Measurements from ENCODE around the gene NRAP. TPM values are rescaled to one million over a fixed set of nuclear protein-coding genes. Genes with fewer than 3 reads are reported as not detected.

NRAP gene
- total and polyA plus RNA-seq, 2 experiments from 2014 or later = not detected

DNA sequence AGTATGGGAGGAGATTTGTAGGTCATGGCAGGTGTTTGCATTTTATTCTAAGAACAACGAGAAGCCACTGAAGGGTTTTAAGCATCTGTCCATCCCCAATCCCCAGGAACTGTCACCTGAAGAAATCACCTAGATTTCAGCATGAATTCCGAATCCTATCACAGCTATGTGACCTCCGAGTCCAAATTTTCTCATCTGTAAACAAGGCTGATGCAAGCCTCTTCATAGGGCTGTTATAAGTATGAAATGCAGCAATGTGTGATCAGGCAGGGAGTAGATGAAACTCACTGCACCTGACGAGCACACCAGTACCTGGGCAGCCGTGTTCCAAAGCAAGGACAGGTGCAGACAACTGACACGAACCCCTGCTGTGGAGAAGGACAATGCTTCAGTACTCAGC lies 97.0 kb downstream of the NRAP start (continued):
- TF ChIP-seq, protein P1, sequence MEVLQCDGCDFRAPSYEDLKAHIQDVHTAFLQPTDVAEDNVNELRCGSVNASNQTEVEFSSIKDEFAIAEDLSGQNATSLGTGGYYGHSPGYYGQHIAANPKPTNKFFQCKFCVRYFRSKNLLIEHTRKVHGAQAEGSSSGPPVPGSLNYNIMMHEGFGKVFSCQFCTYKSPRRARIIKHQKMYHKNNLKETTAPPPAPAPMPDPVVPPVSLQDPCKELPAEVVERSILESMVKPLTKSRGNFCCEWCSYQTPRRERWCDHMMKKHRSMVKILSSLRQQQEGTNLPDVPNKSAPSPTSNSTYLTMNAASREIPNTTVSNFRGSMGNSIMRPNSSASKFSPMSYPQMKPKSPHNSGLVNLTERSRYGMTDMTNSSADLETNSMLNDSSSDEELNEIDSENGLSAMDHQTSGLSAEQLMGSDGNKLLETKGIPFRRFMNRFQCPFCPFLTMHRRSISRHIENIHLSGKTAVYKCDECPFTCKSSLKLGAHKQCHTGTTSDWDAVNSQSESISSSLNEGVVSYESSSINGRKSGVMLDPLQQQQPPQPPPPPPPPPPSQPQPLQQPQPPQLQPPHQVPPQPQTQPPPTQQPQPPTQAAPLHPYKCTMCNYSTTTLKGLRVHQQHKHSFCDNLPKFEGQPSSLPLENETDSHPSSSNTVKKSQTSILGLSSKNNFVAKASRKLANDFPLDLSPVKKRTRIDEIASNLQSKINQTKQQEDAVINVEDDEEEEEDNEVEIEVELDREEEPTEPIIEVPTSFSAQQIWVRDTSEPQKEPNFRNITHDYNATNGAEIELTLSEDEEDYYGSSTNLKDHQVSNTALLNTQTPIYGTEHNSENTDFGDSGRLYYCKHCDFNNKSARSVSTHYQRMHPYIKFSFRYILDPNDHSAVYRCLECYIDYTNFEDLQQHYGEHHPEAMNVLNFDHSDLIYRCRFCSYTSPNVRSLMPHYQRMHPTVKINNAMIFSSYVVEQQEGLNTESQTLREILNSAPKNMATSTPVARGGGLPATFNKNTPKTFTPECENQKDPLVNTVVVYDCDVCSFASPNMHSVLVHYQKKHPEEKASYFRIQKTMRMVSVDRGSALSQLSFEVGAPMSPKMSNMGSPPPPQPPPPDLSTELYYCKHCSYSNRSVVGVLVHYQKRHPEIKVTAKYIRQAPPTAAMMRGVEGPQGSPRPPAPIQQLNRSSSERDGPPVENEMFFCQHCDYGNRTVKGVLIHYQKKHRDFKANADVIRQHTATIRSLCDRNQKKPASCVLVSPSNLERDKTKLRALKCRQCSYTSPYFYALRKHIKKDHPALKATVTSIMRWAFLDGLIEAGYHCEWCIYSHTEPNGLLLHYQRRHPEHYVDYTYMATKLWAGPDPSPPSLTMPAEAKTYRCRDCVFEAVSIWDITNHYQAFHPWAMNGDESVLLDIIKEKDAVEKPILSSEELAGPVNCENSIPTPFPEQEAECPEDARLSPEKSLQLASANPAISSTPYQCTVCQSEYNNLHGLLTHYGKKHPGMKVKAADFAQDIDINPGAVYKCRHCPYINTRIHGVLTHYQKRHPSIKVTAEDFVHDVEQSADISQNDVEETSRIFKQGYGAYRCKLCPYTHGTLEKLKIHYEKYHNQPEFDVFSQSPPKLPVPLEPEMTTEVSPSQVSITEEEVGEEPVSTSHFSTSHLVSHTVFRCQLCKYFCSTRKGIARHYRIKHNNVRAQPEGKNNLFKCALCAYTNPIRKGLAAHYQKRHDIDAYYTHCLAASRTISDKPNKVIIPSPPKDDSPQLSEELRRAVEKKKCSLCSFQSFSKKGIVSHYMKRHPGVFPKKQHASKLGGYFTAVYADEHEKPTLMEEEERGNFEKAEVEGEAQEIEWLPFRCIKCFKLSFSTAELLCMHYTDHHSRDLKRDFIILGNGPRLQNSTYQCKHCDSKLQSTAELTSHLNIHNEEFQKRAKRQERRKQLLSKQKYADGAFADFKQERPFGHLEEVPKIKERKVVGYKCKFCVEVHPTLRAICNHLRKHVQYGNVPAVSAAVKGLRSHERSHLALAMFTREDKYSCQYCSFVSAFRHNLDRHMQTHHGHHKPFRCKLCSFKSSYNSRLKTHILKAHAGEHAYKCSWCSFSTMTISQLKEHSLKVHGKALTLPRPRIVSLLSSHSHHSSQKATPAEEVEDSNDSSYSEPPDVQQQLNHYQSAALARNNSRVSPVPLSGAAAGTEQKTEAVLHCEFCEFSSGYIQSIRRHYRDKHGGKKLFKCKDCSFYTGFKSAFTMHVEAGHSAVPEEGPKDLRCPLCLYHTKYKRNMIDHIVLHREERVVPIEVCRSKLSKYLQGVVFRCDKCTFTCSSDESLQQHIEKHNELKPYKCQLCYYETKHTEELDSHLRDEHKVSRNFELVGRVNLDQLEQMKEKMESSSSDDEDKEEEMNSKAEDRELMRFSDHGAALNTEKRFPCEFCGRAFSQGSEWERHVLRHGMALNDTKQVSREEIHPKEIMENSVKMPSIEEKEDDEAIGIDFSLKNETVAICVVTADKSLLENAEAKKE (CRISPR knock-in tag; IDR thresholded peaks at IDR 0.05) = no peak
- TF ChIP-seq ZNF331 (CRISPR knock-in tag; IDR thresholded peaks at IDR 0.05; ENCODE audit: low read depth) = no peak
- TF ChIP-seq, protein P2, sequence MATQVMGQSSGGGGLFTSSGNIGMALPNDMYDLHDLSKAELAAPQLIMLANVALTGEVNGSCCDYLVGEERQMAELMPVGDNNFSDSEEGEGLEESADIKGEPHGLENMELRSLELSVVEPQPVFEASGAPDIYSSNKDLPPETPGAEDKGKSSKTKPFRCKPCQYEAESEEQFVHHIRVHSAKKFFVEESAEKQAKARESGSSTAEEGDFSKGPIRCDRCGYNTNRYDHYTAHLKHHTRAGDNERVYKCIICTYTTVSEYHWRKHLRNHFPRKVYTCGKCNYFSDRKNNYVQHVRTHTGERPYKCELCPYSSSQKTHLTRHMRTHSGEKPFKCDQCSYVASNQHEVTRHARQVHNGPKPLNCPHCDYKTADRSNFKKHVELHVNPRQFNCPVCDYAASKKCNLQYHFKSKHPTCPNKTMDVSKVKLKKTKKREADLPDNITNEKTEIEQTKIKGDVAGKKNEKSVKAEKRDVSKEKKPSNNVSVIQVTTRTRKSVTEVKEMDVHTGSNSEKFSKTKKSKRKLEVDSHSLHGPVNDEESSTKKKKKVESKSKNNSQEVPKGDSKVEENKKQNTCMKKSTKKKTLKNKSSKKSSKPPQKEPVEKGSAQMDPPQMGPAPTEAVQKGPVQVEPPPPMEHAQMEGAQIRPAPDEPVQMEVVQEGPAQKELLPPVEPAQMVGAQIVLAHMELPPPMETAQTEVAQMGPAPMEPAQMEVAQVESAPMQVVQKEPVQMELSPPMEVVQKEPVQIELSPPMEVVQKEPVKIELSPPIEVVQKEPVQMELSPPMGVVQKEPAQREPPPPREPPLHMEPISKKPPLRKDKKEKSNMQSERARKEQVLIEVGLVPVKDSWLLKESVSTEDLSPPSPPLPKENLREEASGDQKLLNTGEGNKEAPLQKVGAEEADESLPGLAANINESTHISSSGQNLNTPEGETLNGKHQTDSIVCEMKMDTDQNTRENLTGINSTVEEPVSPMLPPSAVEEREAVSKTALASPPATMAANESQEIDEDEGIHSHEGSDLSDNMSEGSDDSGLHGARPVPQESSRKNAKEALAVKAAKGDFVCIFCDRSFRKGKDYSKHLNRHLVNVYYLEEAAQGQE (IDR thresholded peaks at IDR 0.05; ENCODE audit: unreplicated experiment) = no peak
- TF ChIP-seq EZH2 (IDR thresholded peaks at IDR 0.05; ENCODE audit: low read depth, unreplicated experiment) = no peak

DNA sequence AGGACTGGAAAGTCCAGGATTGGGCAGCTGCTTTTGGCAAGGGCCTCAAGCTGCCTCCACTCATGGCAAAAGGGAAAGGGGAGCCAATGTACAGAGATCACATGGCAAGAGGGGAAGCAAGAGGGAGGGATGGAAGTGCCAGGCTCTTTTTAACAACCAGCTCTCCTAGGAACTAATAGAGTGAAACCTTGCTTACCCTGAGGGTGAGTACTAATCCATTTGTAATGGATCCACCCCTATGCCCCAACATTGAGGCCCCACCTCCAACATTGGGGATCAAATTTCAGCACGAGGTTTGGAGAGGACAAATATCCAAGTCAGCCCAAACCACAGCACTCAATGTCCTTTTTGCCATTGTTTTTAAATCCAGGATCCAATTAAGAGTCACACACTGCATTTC lies 98.5 kb downstream of the NRAP start:
- Mint-ChIP-seq H3K36me3 (ENCODE audit: low read depth) (no peaks in the 10 kb centered on the region; the same call in 2 of the 3 replicates), H3K27me3 (ENCODE audit: insufficient read depth, low read depth, poor library complexity) (peaks cover 41% of the 10 kb centered on the region), H3K27ac (no peak overlapping the region), H3K4me1 (peaks cover 21% of the 10 kb centered on the region; the same call in 2 of the 3 replicates), H3K4me3 (no peak overlapping the region), H3K9me3 (no peaks in the 10 kb centered on the region)
- DNase-seq (ENCODE audit: low spot score) (peak; percentile 40), ATAC-seq (peak; percentile 61)
- Histone ChIP-seq H3F3A (replicated peaks; ENCODE audit: low read depth) (no peaks in the 10 kb centered on the region), H3K9me2 (ENCODE audit: insufficient read depth) (no peaks in the 10 kb centered on the region), H3K36me3 (ENCODE audit: insufficient read depth) (no peaks in the 10 kb centered on the region), H4K20me1 (replicated peaks; ENCODE audit: insufficient read depth) (0 out of 2 replicates have a peak, but pooled peaks cover 3% of the 10 kb centered on the region), H3K79me2 (replicated peaks; ENCODE audit: insufficient read depth) (no peaks in the 10 kb centered on the region), H3K27me3 (ENCODE audit: insufficient read depth) (peaks cover 34% of the 10 kb centered on the region), H3K4me3 (no peak overlapping the region), H3K4me1 (ENCODE audit: insufficient read depth) (peaks cover 19% of the 10 kb centered on the region; the same call in 1 of the 2 replicates), H3K4me2 (peak overlapping the region; percentile 15; the same call in 1 of the 2 replicates), H3K27ac (ENCODE audit: low read depth) (no peak overlapping the region), H2AFZ (no peak overlapping the region)
- TF ChIP-seq CREB1 (CRISPR knock-in tag; IDR thresholded peaks at IDR 0.05; ENCODE audit: low read depth) (no peak), STAT1 (IDR thresholded peaks at IDR 0.05; ENCODE audit: unreplicated experiment) (no peak), EZH2phosphoT487 (IDR thresholded peaks at IDR 0.05; ENCODE audit: unreplicated experiment) (no peak), NANOG (IDR thresholded peaks at IDR 0.05; ENCODE audit: borderline replicate concordance) (no peak), POLR2AphosphoS5 (IDR thresholded peaks at IDR 0.05; ENCODE audit: low read depth) (no peak), ZNF331 (CRISPR knock-in tag; IDR thresholded peaks at IDR 0.05; ENCODE audit: low read depth) (no peak), JUNB (IDR thresholded peaks at IDR 0.05; ENCODE audit: unreplicated experiment) (no peak)
- TF ChIP-seq, protein P3, sequence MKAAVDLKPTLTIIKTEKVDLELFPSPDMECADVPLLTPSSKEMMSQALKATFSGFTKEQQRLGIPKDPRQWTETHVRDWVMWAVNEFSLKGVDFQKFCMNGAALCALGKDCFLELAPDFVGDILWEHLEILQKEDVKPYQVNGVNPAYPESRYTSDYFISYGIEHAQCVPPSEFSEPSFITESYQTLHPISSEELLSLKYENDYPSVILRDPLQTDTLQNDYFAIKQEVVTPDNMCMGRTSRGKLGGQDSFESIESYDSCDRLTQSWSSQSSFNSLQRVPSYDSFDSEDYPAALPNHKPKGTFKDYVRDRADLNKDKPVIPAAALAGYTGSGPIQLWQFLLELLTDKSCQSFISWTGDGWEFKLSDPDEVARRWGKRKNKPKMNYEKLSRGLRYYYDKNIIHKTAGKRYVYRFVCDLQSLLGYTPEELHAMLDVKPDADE (IDR thresholded peaks at IDR 0.05) = no peak
- TF ChIP-seq, protein P2 (IDR thresholded peaks at IDR 0.05; ENCODE audit: unreplicated experiment) = no peak

All from GM23338 (cell line).